ENCODE results near the gene PHLPP1. TPM values are rescaled to one million over a fixed set of nuclear protein-coding genes. Genes with fewer than 3 reads are reported as not detected.

The PHLPP1 gene
- total RNA-seq, 1 experiment from 2014 or later, result 13.7 TPM

GRCh38 chr18:62964432-62964831 lies 249.1 kb downstream of the PHLPP1 start:
- POLR2A ChIA-PET (ENCODE audit: low non-redundant PET), result no interaction called here
- Histone ChIP-seq H3K4me1 (ENCODE audit: insufficient read depth, low read length, poor library complexity, severe bottlenecking) (no peaks in the 10 kb centered on the region), H3K9me3 (ENCODE audit: low read depth, low read length, poor library complexity, severe bottlenecking) (no peaks in the 10 kb centered on the region), H3K27me3 (replicated peaks; ENCODE audit: insufficient read depth, low read depth, low read length, poor library complexity) (no peaks in the 10 kb centered on the region), H3K36me3 (ENCODE audit: insufficient read depth, low read length, poor library complexity, severe bottlenecking) (no peaks in the 10 kb centered on the region), H3K4me3 (ENCODE audit: low read depth, low read length, poor library complexity, severe bottlenecking) (no peak overlapping the region), H3K27ac (ENCODE audit: low read depth, low read length, poor library complexity, severe bottlenecking) (no peak overlapping the region)
- no peak for DNase-seq (ENCODE audit: low spot score)
- intact Hi-C loops (cut with micrococcal nuclease; ENCODE audit: unreplicated experiment), result no loop called here
- TF ChIP-seq CTCF (conservative IDR thresholded peaks at IDR 0.05; ENCODE audit: low read depth, low read length), result no peak
- no peak for TF ChIP-seq EZH2 (IDR thresholded peaks at IDR 0.05; ENCODE audit: borderline replicate concordance, low read depth, low read length, poor library complexity, severe bottlenecking)
- CTCF ChIA-PET, result no interaction called here
- BruUV-seq (replicated peaks), result no TSS peak

- Histone ChIP-seq H3K27ac (ENCODE audit: low read depth, low read length, poor library complexity, severe bottlenecking) (no peak overlapping the region), H3K36me3 (ENCODE audit: insufficient read depth, low read length, poor library complexity, severe bottlenecking) (no peaks in the 10 kb centered on the region), H3K4me3 (ENCODE audit: low read depth, low read length, poor library complexity, severe bottlenecking) (no peak overlapping the region), H3K27me3 (replicated peaks; ENCODE audit: insufficient read depth, low read depth, low read length, poor library complexity) (no peaks in the 10 kb centered on the region), H3K4me1 (ENCODE audit: insufficient read depth, low read length, poor library complexity, severe bottlenecking) (no peaks in the 10 kb centered on the region), H3K9me3 (ENCODE audit: low read depth, low read length, poor library complexity, severe bottlenecking) (no peaks in the 10 kb centered on the region)
- POLR2A ChIA-PET (ENCODE audit: low non-redundant PET), result no interaction called here
- DNase-seq (ENCODE audit: low spot score), result no peak
- intact Hi-C loops (cut with micrococcal nuclease; ENCODE audit: unreplicated experiment), result no loop called here
- CTCF ChIA-PET, result no interaction called here
- BruUV-seq (replicated peaks), result no TSS peak
- TF ChIP-seq CTCF (conservative IDR thresholded peaks at IDR 0.05; ENCODE audit: low read depth, low read length) (no peak), EZH2 (IDR thresholded peaks at IDR 0.05; ENCODE audit: borderline replicate concordance, low read depth, low read length, poor library complexity, severe bottlenecking) (no peak)
These were observed 251.7 kb downstream of the PHLPP1 start for GRCh38 chr18:62967089-62967488.

GRCh38 chr18:62973689-62974088 lies 258.3 kb downstream of the PHLPP1 start:
- Histone ChIP-seq H3K27ac (ENCODE audit: low read depth, low read length, poor library complexity, severe bottlenecking) (no peak overlapping the region), H3K4me3 (ENCODE audit: low read depth, low read length, poor library complexity, severe bottlenecking) (no peak overlapping the region), H3K36me3 (ENCODE audit: insufficient read depth, low read length, poor library complexity, severe bottlenecking) (no peaks in the 10 kb centered on the region), H3K4me1 (ENCODE audit: insufficient read depth, low read length, poor library complexity, severe bottlenecking) (no peaks in the 10 kb centered on the region), H3K27me3 (replicated peaks; ENCODE audit: insufficient read depth, low read depth, low read length, poor library complexity) (no peaks in the 10 kb centered on the region), H3K9me3 (ENCODE audit: low read depth, low read length, poor library complexity, severe bottlenecking) (no peaks in the 10 kb centered on the region)
- no peak for DNase-seq (ENCODE audit: low spot score)
- POLR2A ChIA-PET (ENCODE audit: low non-redundant PET), result no interaction called here
- CTCF ChIA-PET, result no interaction called here
- TF ChIP-seq CTCF (conservative IDR thresholded peaks at IDR 0.05; ENCODE audit: low read depth, low read length) (no peak), EZH2 (IDR thresholded peaks at IDR 0.05; ENCODE audit: borderline replicate concordance, low read depth, low read length, poor library complexity, severe bottlenecking) (no peak)
- intact Hi-C loops (cut with micrococcal nuclease; ENCODE audit: unreplicated experiment), result no loop called here
- BruUV-seq (replicated peaks), result no TSS peak
